B cell (primary cell): ENCODE measurements around the gene PHACTR4. TPM values are rescaled to one million over a fixed set of nuclear protein-coding genes. Genes with fewer than 3 reads are reported as not detected.
"Not testable (repeated sequence)": the region's sequence is repeated elsewhere in the genome, so short reads cannot be mapped to it uniquely, and the experiment has no call there.

ENCODE experiments used
- ATAC-seq: fragments of 200-7000 bp; cut with Tn5 transposase; one replicate; pipeline ENCODE4 v1.10.0; 2021; ENCODE audit warnings: low read depth, mild to moderate bottlenecking, moderate number of reproducible peaks, moderate library complexity
- CTCF ChIA-PET: fragments of 350-600 bp; sonication (Branson Sonifier 250); formaldehyde crosslinking; loops from one replicate; lab custom pipeline; 2021; ENCODE audit warnings: antibody characterized with exemption, inconsistent platforms; lab: Charles Lee
- POLR2A ChIA-PET: fragments of 350-600 bp; sonication (Branson Sonifier 250); formaldehyde crosslinking; loops from one replicate; lab custom pipeline; 2021; ENCODE audit warnings: antibody characterized with exemption; lab: Charles Lee
- DNase-seq: peaks from one replicate; pipeline ENCODE4 v3.0.0; 2013
- H2AFZ ChIP-seq: 2 replicates; pipeline ENCODE4 v1.6.1; 2012; ENCODE audit warnings: mild to moderate bottlenecking, low read depth, low read length; ENCODE audit not compliant: insufficient read depth, poor library complexity, severe bottlenecking
- H3K27ac ChIP-seq, 2 donors: 1 replicate in 1 of 2; 2 replicates in 1 of 2; pipeline ENCODE4 v1.5.1; 2012 to 2013; ENCODE audit warnings: low read length in 2 of 2, mild to moderate bottlenecking in 2 of 2, moderate library complexity in 1 of 2
- H3K27me3 ChIP-seq, 4 experiments: fragments of 200-600 bp in 1 of 4; sonication (generic) in 1 of 4; replicated peaks in 1 of 4; 1 replicate in 2 of 4; 2 replicates in 2 of 4; pipeline versions ENCODE4 v1.6.1 to v1.7.0; 2013 to 2016; ENCODE audit warnings: low read length in 3 of 4, mild to moderate bottlenecking in 2 of 4, mixed read lengths in 1 of 4, moderate library complexity in 1 of 4; ENCODE audit not compliant: insufficient read depth in 4 of 4, control insufficient read depth in 3 of 4; ENCODE audit errors: control extremely low read depth in 1 of 4
- H3K36me3 ChIP-seq, 2 experiments: replicated peaks in 1 of 2; 1 replicate in 1 of 2; 2 replicates in 1 of 2; pipeline versions ENCODE4 v1.6.1 to v1.7.1; 2013; ENCODE audit warnings: low read length in 1 of 2; ENCODE audit not compliant: insufficient read depth in 2 of 2, control insufficient read depth in 1 of 2; ENCODE audit errors: control extremely low read depth in 1 of 2, extremely low read depth in 1 of 2
- H3K4me1 ChIP-seq, 2 donors: fragments of 200-600 bp in 1 of 2; sonication (generic) in 1 of 2; 1 replicate in 1 of 2; 2 replicates in 1 of 2; pipeline versions ENCODE4 v1.5.1 to v1.6.1; 2013 to 2017; ENCODE audit warnings: low read length in 2 of 2; ENCODE audit not compliant: control insufficient read depth in 2 of 2, insufficient read depth in 2 of 2
- H3K4me2 ChIP-seq: replicated peaks from 2 replicates; pipeline ENCODE3; 2012; ENCODE audit warnings: mild to moderate bottlenecking, low read depth, low read length; ENCODE audit not compliant: poor library complexity, severe bottlenecking
- H3K4me3 ChIP-seq, 5 experiments: fragments of 200-600 bp in 1 of 5; sonication (generic) in 1 of 5; 1 replicate in 3 of 5; 2 replicates in 2 of 5; pipeline versions ENCODE4 v1.5.1 to v1.7.0; 2011 to 2016; ENCODE audit warnings: low read length in 4 of 5, mild to moderate bottlenecking in 4 of 5, low read depth in 2 of 5, control low read depth in 1 of 5, moderate library complexity in 1 of 5; ENCODE audit not compliant: insufficient read depth in 1 of 5; ENCODE audit errors: control extremely low read depth in 1 of 5, extremely low read depth in 1 of 5
- H3K79me2 ChIP-seq: fragments of 200-600 bp; sonication (generic); one replicate; pipeline ENCODE4 v1.6.0; 2016; ENCODE audit warnings: low read length; ENCODE audit not compliant: control insufficient read depth, insufficient read depth
- H3K9ac ChIP-seq: fragments of 200-600 bp; sonication (generic); 2 replicates; pipeline ENCODE4 v1.6.1; 2017; ENCODE audit warnings: mild to moderate bottlenecking, low read length, moderate library complexity
- H3K9me3 ChIP-seq, 3 donors: one replicate each; pipeline versions ENCODE4 v1.6.1 to v1.7.1; 2013; ENCODE audit warnings: low read length in 2 of 3; ENCODE audit not compliant: control insufficient read depth in 2 of 3, insufficient read depth in 1 of 3; ENCODE audit errors: control extremely low read depth in 1 of 3
- H4K20me1 ChIP-seq: 2 replicates; pipeline ENCODE4 v1.6.0; 2012; ENCODE audit warnings: mild to moderate bottlenecking, low read length; ENCODE audit not compliant: insufficient read depth, control insufficient read depth, poor library complexity, severe bottlenecking
- H3K27ac Mint-ChIP-seq: one replicate; pipeline ENCODE4 v1.8.0; 2021; ENCODE audit warnings: mixed read lengths
- H3K27me3 Mint-ChIP-seq: one replicate; pipeline ENCODE4 v1.8.0; 2021; ENCODE audit warnings: mixed read lengths
- H3K4me1 Mint-ChIP-seq: one replicate; pipeline ENCODE4 v1.8.0; 2021; ENCODE audit warnings: mixed read lengths
- H3K4me3 Mint-ChIP-seq: one replicate; pipeline ENCODE4 v1.8.0; 2021; ENCODE audit warnings: mixed read lengths
- H3K9me3 Mint-ChIP-seq: one replicate; pipeline ENCODE4 v1.8.0; 2022; ENCODE audit warnings: mixed read lengths; ENCODE audit not compliant: insufficient read depth
- CTCF ChIP-seq: fragments of 200-600 bp; IDR thresholded peaks from one replicate; pipeline ENCODE4 v1.8.0; 2022; ENCODE audit warnings: antibody characterized with exemption, mild to moderate bottlenecking
- EZH2 ChIP-seq: IDR thresholded peaks from 2 replicates; pipeline ENCODE4 v1.6.1; 2012; ENCODE audit warnings: borderline replicate concordance, low read depth, mild to moderate bottlenecking, moderate library complexity, low read length; ENCODE audit not compliant: insufficient read depth, poor library complexity, severe bottlenecking
- WGBS: methylation state at CpG from one replicate; pipeline ENCODE4 v1.1.5; 2013; ENCODE audit warnings: missing lambda C conversion rate; ENCODE audit not compliant: insufficient coverage; 5-methylcytosine and 5-hydroxymethylcytosine counted together
- intact Hi-C: fragments of 100-400 bp; cut with micrococcal nuclease; formaldehyde crosslinking; loops from one replicate; pipeline ENCODE4 v1.10.0; 2022
- polyA plus RNA-seq: library from polyadenylated mRNA; depleted of rRNA; stranded (reverse); fragments of >200 nt; gene quantifications from 2 replicates; pipeline ENCODE4 v1.2.3, GENCODE V29; 2012
- total RNA-seq, 2 donors: library from RNA; stranded (reverse); fragments of 120-200 nt in 1 of 2; gene quantifications; 1 replicate in 1 of 2; 2 replicates in 1 of 2; pipeline versions ENCODE4 v1.2.3 to v1.2.4, GENCODE V29; 2013 to 2022

PHACTR4 gene
- total and polyA plus RNA-seq, 2 donors (not counting 1 experiment from before 2014, with no cell fraction given), result 9.8 to 41.6 TPM

GRCh38 chr1:28540651-28541050 lies 171.1 kb downstream of the PHACTR4 start:
- intact Hi-C loops, result no loop called here
- H3K79me2 ChIP-seq, result no peaks in the 10 kb centered on the region
- H3K4me2 ChIP-seq, result no peak overlapping the region
- H3K27ac ChIP-seq, result no peak overlapping the region
- no peak for DNase-seq
- Mint-ChIP-seq H3K4me1 (no peaks in the 10 kb centered on the region), H3K9me3 (no peaks in the 10 kb centered on the region), H3K27me3 (no peaks in the 10 kb centered on the region), H3K27ac (no peak overlapping the region), H3K4me3 (no peak overlapping the region)
- ChIA-PET CTCF (no interaction called here), POLR2A (no interaction called here)
- no peaks in the 10 kb centered on the region for H3K9me3 ChIP-seq
- no peaks in the 10 kb centered on the region for H4K20me1 ChIP-seq
- no peak overlapping the region for H2AFZ ChIP-seq
- no peaks in the 10 kb centered on the region for H3K27me3 ChIP-seq
- no peaks in the 10 kb centered on the region for H3K4me1 ChIP-seq
- no peak for ATAC-seq
- no peak overlapping the region for H3K4me3 ChIP-seq
- H3K36me3 ChIP-seq, result peaks cover 0 to 19% of the 10 kb centered on the region in 2 experiments
- 94% methylated on average over 3 of the region's 7 CpGs for WGBS
- TF ChIP-seq EZH2, result no peak
- TF ChIP-seq CTCF, result no peak
- no peak overlapping the region for H3K9ac ChIP-seq

- H3K27me3 Mint-ChIP-seq, H3K27ac Mint-ChIP-seq, H3K27me3 ChIP-seq, DNase-seq, H3K27ac ChIP-seq, H2AFZ ChIP-seq, H3K4me2 ChIP-seq, intact Hi-C loops, H3K4me3 Mint-ChIP-seq, H4K20me1 ChIP-seq, H3K9ac ChIP-seq, H3K4me1 Mint-ChIP-seq, H3K9me3 ChIP-seq, H3K79me2 ChIP-seq, CTCF ChIA-PET, H3K4me1 ChIP-seq, H3K9me3 Mint-ChIP-seq, H3K4me3 ChIP-seq, ATAC-seq: not testable (repeated sequence)
- POLR2A ChIA-PET, result interaction anchor here (0.7 kb wide), 1 partner anchor 544 kb away, joined by 3 read pairs; no protein-coding TSS in a partner anchor
- 100% methylated on average over 4 of the region's 8 CpGs for WGBS
- H3K36me3 ChIP-seq, result peaks cover 0 to 13% of the 10 kb centered on the region in 2 experiments
Measured at GRCh38 chr1:28541414-28542015, 172.0 kb downstream of the PHACTR4 start.
